A172 (cell line): Measurements from ENCODE around the gene ZNF786. TPM values are rescaled to one million over a fixed set of nuclear protein-coding genes. Genes with fewer than 3 reads are reported as not detected.
"Not testable (repeated sequence)": the region's sequence is repeated elsewhere in the genome, so short reads cannot be mapped to it uniquely, and the experiment has no call there.

Experiments
- DNase-seq: peaks from one replicate; pipeline ENCODE4 v3.0.0-alpha.2; 2015; ENCODE audit warnings: low spot score
- total RNA-seq: library from RNA; depleted of rRNA; stranded (reverse); fragments of >200 nt; shearing (Covaris generic); gene quantifications from 2 replicates; pipeline ENCODE4 v1.2.3, GENCODE V29; 2014; rRNA removed

ZNF786 gene
- total RNA-seq, 1 experiment from 2014 or later, result 3.4 TPM

- DNase-seq, result no peak
These were observed 59.1 kb downstream of the ZNF786 start for GRCh38 chr7:149031353-149031910.

GRCh38 chr7:149030439-149030838 lies 60.1 kb downstream of the ZNF786 start:
- not testable (repeated sequence) for DNase-seq

GRCh38 chr7:149028346-149029109 lies 62.0 kb downstream of the ZNF786 start, which contains the start of gene PDIA4:
TSS of gene PDIA4 (minus strand) at chr7:149028505. CDS start at chr7:149028408, 97 bp downstream.
- peak; percentile 97 for DNase-seq

- DNase-seq, result no peak
These were observed 62.7 kb downstream of the ZNF786 start for GRCh38 chr7:149027611-149028345.

GRCh38 chr7:149027055-149027454 lies 63.5 kb downstream of the ZNF786 start:
- DNase-seq, result no peak

GRCh38 chr7:149023662-149024061 lies 66.9 kb downstream of the ZNF786 start:
- DNase-seq, result no peak

GRCh38 chr7:149022756-149023360 lies 67.7 kb downstream of the ZNF786 start:
- no peak for DNase-seq

- no peak for DNase-seq
These were observed 68.8 kb downstream of the ZNF786 start for GRCh38 chr7:149021725-149022062.

GRCh38 chr7:149020483-149020882 lies 70.0 kb downstream of the ZNF786 start:
- DNase-seq, result no peak

Other genes with a start within 250 kb of the ZNF786 start
- 35.4 and 39.5 TPM in 2 replicates for gene EZH2, start 206.4 kb downstream of the ZNF786 start, total RNA-seq
- 228 and 275 TPM in 2 replicates for gene PDIA4, start 62.2 kb downstream of the ZNF786 start, total RNA-seq
- 1.9 and 2.7 TPM in 2 replicates for gene ZNF425, start 35.6 kb upstream of the ZNF786 start, total RNA-seq
- 7.3 and 9.2 TPM in 2 replicates for gene ZNF398, start 56.7 kb upstream of the ZNF786 start, total RNA-seq
- 18.0 and 19.1 TPM in 2 replicates for gene ZNF282, start 104.8 kb upstream of the ZNF786 start, total RNA-seq
- 2.7 and 4.0 TPM in 2 replicates for gene ZNF212, start 148.9 kb upstream of the ZNF786 start, total RNA-seq
- gene ZNF783, start 171.5 kb upstream of the ZNF786 start, total RNA-seq, result 2.0 and 3.7 TPM in 2 replicates